ENCODE data around the gene TPRA1.
"Not testable (repeated sequence)": the region's sequence is repeated elsewhere in the genome, so short reads cannot be mapped to it uniquely, and the experiment has no call there.

Gene TPRA1

DNA sequence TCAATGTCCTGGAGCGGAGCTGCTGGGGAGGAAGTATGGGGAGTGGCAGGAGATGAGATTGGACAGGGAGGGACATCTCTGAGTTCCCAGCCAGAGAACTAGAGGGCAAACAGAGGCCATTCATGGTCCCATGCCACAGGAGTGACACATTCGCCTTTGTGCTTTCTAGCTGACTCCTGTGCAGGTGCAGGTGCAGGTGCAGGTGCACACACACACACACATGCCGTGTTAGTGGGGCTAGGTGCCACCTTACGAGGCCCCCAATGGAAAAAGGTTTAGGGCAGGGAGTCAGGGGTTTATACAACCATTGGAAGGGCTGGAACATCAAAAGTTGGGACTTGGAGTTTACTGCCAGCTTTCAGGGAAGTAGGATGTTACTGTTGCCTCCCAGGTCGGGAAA is 52.0 kb downstream of the TPRA1 start:
- CTCF ChIA-PET, result no interaction called here
- Mint-ChIP-seq H3K9me3 (no peaks in the 10 kb centered on the region), H3K27ac (no peak overlapping the region), H3K4me3 (no peak overlapping the region), H3K4me1 (no peaks in the 10 kb centered on the region), H3K27me3 (peaks cover 40% of the 10 kb centered on the region), H3K36me3 (no peaks in the 10 kb centered on the region)
- DNase-seq, result no peak

GRCh38 chr3:127536830-127537812 is 53.4 kb downstream of the TPRA1 start:
- CTCF ChIA-PET, result interaction anchor here (0.7 to 1.2 kb wide), 3 partner anchors 8 to 116 kb away, joined by 3 to 4 read pairs (median 3); no protein-coding TSS in a partner anchor

DNA sequence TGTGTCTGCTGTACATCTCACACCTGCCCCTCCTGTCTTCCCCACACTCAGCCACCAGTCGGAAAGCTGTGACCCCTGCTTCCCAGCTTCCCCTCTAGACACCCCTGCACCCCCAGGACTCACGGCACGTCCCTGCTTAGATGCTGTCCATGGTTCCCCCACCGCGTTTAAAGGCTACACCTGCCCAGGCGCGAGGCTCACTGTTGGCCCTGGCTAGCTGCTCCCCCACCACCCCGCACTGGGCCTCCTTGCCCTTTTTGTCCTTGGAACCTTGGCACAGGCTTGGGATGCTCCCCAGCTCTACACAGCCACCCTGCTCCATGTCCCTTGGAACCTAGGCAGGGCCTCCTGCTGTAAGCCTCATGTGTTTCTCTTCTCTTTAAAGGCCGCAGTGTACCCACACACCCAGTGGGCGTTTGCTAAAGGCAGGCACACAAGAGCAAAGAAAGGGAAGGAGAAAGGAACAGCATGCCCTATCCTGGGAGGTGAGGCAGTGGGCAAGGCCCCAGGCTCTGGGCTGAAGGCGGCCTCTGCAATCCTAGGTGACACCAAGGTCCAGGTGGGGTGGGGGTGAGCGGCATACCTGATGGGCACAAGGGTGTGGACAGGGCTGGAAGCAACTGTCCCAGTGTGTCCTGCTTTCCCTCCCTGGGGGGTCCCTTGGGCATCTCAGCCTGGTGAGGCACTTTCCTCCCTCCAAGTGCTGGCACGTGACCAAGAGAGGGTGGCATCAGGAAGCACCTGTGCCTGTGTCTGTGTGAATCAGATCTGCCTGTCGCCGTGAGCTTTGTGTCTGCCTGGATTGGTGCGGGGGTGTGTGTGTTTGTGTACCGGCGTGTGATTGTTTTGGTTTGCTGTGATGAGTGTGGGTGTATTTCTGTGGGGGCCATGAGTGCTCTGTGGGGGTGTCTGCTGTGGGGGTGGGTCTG is 54.4 kb downstream of the TPRA1 start:
- no peak overlapping the region for H3K4me3 Mint-ChIP-seq
- H3K27ac Mint-ChIP-seq, result no peak overlapping the region
- H3K36me3 Mint-ChIP-seq, result no peaks in the 10 kb centered on the region
- H3K9me3 Mint-ChIP-seq, result no peaks in the 10 kb centered on the region
- no peak for DNase-seq
- no peaks in the 10 kb centered on the region for H3K4me1 Mint-ChIP-seq
- CTCF ChIA-PET, result interaction anchor here (0.7 to 1.1 kb wide), 2 partner anchors 9 to 11 kb away, joined by 3 read pairs; no protein-coding TSS in a partner anchor
- H3K27me3 Mint-ChIP-seq, result peaks cover 30% of the 10 kb centered on the region

More at GRCh38 chr3:127536830-127537812, 53.4 kb downstream of the TPRA1 start:
- DNase-seq, result no peak
- no peak overlapping the region for H3K27ac Mint-ChIP-seq
- H3K4me3 Mint-ChIP-seq, result no peak overlapping the region
- H3K27me3 Mint-ChIP-seq, result peaks cover 35% of the 10 kb centered on the region
- H3K36me3 Mint-ChIP-seq, result no peaks in the 10 kb centered on the region
- no peaks in the 10 kb centered on the region for H3K4me1 Mint-ChIP-seq
- no peaks in the 10 kb centered on the region for H3K9me3 Mint-ChIP-seq

DNA sequence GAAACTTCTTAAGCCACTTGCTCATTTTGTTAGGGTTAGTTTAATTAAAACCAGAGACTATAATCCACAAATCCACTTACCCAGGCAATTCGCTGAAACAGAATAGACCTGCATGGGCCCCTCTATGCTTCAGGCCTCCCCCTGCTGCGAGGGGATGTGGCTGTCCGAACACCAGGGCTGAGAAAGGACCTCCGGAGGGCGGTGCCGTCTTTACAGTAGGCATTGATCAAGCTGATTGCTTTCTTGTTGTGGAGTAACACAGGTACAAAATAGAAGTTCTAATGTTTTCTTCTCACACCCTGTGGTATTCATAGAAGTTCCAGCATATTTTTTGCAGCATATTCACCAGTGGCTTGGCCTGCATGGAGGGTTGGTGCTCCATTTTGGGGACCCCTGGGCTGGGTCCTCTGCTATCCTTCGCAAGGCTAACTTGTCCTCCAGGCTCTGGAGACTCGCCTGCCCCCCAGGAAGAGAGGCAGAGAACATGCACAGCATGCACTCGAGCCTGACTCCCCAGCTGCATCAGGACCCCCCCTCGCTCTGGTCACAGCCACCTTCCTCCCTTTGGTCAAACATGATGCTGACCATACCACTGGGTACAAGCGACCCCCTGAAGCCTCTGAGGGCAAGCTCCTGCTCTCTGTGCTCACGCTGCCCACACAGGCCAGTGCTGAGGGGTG is 55.3 kb downstream of the TPRA1 start:
- no peak for DNase-seq
- CTCF ChIA-PET, result interaction anchor here (1.1 kb wide), 1 partner anchor 12 kb away, joined by 3 read pairs; no protein-coding TSS in a partner anchor
- H3K9me3 Mint-ChIP-seq, result no peaks in the 10 kb centered on the region
- H3K4me3 Mint-ChIP-seq, result no peak overlapping the region
- no peaks in the 10 kb centered on the region for H3K36me3 Mint-ChIP-seq
- no peaks in the 10 kb centered on the region for H3K4me1 Mint-ChIP-seq
- peaks cover 30% of the 10 kb centered on the region for H3K27me3 Mint-ChIP-seq
- H3K27ac Mint-ChIP-seq, result no peak overlapping the region

DNA sequence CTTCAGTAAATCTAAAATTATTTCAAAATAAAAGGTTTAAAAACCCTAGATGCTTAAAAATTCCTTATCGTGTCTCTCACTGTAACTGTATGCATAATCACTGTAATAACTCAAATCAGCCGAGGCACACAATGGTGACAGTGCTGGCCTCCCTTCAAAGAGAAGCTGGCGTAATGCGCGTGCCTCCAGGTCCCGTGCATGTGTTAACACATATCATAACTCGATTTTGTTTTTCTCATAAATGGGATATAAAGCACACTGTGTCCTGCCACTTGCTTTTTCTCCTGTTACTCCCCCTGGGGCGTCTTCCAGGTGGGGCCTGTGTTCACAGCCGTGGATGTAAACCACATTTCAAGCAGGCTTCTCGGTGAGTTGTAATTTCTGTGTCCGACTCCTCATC is 56.0 kb downstream of the TPRA1 start:
- peaks cover 30% of the 10 kb centered on the region for H3K27me3 Mint-ChIP-seq
- no peaks in the 10 kb centered on the region for H3K4me1 Mint-ChIP-seq
- no peak overlapping the region for H3K4me3 Mint-ChIP-seq
- H3K9me3 Mint-ChIP-seq, result no peaks in the 10 kb centered on the region
- H3K27ac Mint-ChIP-seq, result no peak overlapping the region
- H3K36me3 Mint-ChIP-seq, result no peaks in the 10 kb centered on the region
- CTCF ChIA-PET, result no interaction called here
- no peak for DNase-seq

DNA sequence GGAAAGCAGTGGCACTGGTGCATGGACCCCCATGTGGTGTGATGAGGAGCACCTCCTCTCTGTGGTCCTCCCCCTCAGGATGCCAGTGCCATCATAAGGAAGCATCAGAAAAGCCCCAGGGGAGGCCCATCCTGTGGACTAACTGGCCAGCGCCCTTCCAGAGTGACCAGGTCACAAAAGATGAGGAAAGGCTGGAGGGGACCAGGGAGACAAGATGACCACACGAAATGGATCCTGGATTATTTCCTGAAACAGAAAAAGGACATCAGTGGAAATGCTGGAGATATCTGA is 56.4 kb downstream of the TPRA1 start:
- CTCF ChIA-PET, result no interaction called here
- H3K4me1 Mint-ChIP-seq, result no peaks in the 10 kb centered on the region

GRCh38 chr3:127532561-127533203 is 57.9 kb downstream of the TPRA1 start:
- no peaks in the 10 kb centered on the region for H3K36me3 Mint-ChIP-seq
- H3K9me3 Mint-ChIP-seq, result no peaks in the 10 kb centered on the region
- H3K27me3 Mint-ChIP-seq, result peaks cover 21% of the 10 kb centered on the region
- no peak for DNase-seq
- CTCF ChIA-PET, result no interaction called here
- H3K4me3 Mint-ChIP-seq, result no peak overlapping the region
- H3K4me1 Mint-ChIP-seq, result no peaks in the 10 kb centered on the region
- no peak overlapping the region for H3K27ac Mint-ChIP-seq

More for the DNA sequence above, 56.4 kb downstream of the TPRA1 start:
- Mint-ChIP-seq H3K36me3 (no peaks in the 10 kb centered on the region), H3K4me3 (no peak overlapping the region), H3K27ac (no peak overlapping the region), H3K27me3 (peaks cover 30% of the 10 kb centered on the region), H3K9me3 (no peaks in the 10 kb centered on the region)
- DNase-seq, result no peak

- Mint-ChIP-seq H3K36me3 (no peaks in the 10 kb centered on the region), H3K4me3 (no peak overlapping the region), H3K27ac (no peak overlapping the region), H3K27me3 (peaks cover 13% of the 10 kb centered on the region), H3K9me3 (no peaks in the 10 kb centered on the region), H3K4me1 (no peaks in the 10 kb centered on the region)
- no peak for DNase-seq
- CTCF ChIA-PET, result no interaction called here
Measured at GRCh38 chr3:127531821-127532220, 58.7 kb downstream of the TPRA1 start.

- H3K4me3 Mint-ChIP-seq, DNase-seq, H3K4me1 Mint-ChIP-seq, H3K27me3 Mint-ChIP-seq, H3K36me3 Mint-ChIP-seq, H3K27ac Mint-ChIP-seq, CTCF ChIA-PET, H3K9me3 Mint-ChIP-seq: not testable (repeated sequence)
Measured at GRCh38 chr3:127530863-127531262, 59.7 kb downstream of the TPRA1 start.

DNA sequence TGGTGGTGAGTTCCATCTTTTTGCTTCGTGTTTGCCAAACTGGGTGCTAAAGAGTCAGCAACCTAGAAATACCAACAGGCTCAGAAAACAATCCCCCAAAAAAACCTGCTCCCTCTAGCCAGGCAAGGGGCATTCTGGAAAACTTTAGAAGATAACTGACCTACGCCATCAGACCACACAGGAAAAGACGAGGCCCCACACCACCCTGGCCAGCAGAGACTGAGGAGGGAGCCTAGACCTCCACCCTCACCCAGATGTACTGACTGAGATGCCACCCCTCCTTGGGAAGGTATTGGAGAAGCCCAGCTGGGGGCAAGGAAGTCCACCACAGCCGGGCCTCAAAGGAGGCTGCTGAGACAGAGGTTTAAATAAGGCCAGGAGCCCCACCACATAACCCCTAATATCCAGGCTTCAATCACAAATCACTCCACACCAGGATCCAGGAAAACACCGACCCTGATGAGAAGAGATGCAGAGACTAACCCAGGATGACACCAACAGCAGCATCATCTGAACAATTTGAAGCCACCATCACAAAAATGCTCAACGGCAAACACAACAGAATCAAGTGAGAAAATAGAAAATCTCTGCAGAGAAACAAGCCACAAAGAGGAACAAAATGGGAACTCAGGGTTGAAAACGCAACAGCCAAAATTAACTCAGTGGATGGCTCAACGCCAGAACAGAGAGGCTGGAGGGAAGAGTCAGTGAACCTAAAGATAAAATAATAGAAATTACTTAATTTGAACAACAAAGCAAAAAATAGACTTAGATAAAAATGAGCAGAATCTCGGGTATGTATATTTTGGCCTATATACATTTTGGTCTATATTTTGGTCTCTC is 61.0 kb downstream of the TPRA1 start:
- Mint-ChIP-seq H3K4me1 (no peaks in the 10 kb centered on the region), H3K4me3 (no peak overlapping the region), H3K27me3 (peaks cover 14% of the 10 kb centered on the region), H3K9me3 (no peaks in the 10 kb centered on the region), H3K27ac (no peak overlapping the region), H3K36me3 (no peaks in the 10 kb centered on the region)
- CTCF ChIA-PET, result no interaction called here
- no peak for DNase-seq

- Mint-ChIP-seq H3K9me3 (peaks cover 1% of the 10 kb centered on the region), H3K27me3 (peaks cover 23% of the 10 kb centered on the region), H3K4me1 (no peaks in the 10 kb centered on the region), H3K36me3 (no peaks in the 10 kb centered on the region), H3K27ac (no peak overlapping the region), H3K4me3 (no peak overlapping the region)
- CTCF ChIA-PET, result no interaction called here
- DNase-seq, result no peak
Measured at GRCh38 chr3:127525373-127525772, 65.2 kb downstream of the TPRA1 start.

DNA sequence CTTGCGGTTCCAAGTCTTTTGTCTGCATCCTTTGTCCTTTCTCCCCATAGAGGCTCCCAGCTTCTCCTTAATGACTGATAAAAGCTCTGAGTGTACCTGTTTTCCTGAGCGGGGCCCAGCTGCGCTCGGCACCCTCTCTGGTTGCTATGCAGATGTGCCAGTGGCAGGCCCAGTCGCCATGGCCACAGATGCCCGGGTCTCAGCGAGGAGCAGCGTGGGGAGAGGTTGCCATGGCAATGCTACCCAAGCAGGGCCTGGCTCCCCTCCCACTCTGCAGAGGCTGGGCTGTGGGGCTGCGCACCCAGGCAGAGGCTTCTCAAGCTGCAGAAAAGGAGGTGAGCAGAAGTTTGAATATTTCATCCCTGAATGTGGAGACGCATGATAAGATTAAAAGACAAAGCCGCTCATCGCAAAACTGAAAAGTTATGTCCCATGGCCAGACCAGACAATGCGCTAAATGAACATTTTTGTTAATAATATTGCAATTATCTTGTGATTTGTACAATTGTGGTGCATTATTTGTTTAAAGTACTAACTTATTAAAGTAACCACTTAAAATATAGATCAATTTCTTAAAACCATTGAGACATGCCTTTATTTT is 66.1 kb downstream of the TPRA1 start:
- no peak overlapping the region for H3K27ac Mint-ChIP-seq
- H3K36me3 Mint-ChIP-seq, result no peaks in the 10 kb centered on the region
- H3K4me1 Mint-ChIP-seq, result no peaks in the 10 kb centered on the region
- DNase-seq, result no peak
- CTCF ChIA-PET, result no interaction called here
- peaks cover 23% of the 10 kb centered on the region for H3K27me3 Mint-ChIP-seq
- peaks cover 1% of the 10 kb centered on the region for H3K9me3 Mint-ChIP-seq
- no peak overlapping the region for H3K4me3 Mint-ChIP-seq
